ENCODE measurements around the gene DNAJB6. TPM values are rescaled to one million over a fixed set of nuclear protein-coding genes. Genes with fewer than 3 reads are reported as not detected.

The DNAJB6 gene
- total and polyA plus RNA-seq, 5 donors from 2014 or later: 115 to 250 (median 121) TPM

DNA sequence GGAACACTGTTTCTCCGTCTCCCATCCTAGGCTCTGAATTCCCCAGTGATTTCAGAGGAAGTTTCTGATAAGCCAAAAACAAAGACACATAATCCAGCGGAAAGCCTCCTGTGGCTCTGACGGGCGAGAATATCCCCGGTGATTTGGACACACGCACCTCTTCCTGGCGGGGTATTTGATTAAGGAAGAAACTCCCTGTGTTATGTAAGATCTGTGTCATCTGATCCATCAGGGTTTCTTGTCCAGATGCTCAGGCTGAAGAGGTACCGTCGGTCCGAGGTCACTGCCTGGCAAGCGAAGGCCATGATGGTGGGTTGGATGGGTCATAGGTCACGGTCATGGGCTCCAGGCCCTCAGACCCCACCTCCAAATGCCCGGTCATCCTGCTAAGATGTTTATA is 39.6 kb upstream of the DNAJB6 start:
- Mint-ChIP-seq H3K4me3 (no peak overlapping the region), H3K36me3 (no peaks in the 10 kb centered on the region), H3K27ac (peak overlapping the region in 1 of 3 donors; percentile 53), H3K27me3 (peaks cover 4% of the 10 kb centered on the region), H3K9me3 (no peaks in the 10 kb centered on the region), H3K4me1 (peaks cover 8 to 23% (median 10%) of the 10 kb centered on the region in 4 donors)
- H3K27ac ChIP-seq (ENCODE audit: insufficient read depth, low read length, poor library complexity, severe bottlenecking): no peak overlapping the region
- H3K4me1 ChIP-seq (ENCODE audit: control insufficient read depth, insufficient read depth, low read length, poor library complexity, severe bottlenecking): peaks cover 8% of the 10 kb centered on the region
- H3K36me3 ChIP-seq (ENCODE audit: control insufficient read depth, insufficient read depth, low read length): no peaks in the 10 kb centered on the region
- ATAC-seq (ENCODE audit: low read depth in 2 of 2) (no peak), DNase-seq (no peak)
- no peaks in the 10 kb centered on the region for H3K9me3 ChIP-seq (ENCODE audit: control insufficient read depth in 2 of 2, low read length in 2 of 2)
- no peak overlapping the region for H3K4me3 ChIP-seq (ENCODE audit: low read depth, low read length)
- no peaks in the 10 kb centered on the region for H3K27me3 ChIP-seq (ENCODE audit: control insufficient read depth, insufficient read depth, low read length)

DNA sequence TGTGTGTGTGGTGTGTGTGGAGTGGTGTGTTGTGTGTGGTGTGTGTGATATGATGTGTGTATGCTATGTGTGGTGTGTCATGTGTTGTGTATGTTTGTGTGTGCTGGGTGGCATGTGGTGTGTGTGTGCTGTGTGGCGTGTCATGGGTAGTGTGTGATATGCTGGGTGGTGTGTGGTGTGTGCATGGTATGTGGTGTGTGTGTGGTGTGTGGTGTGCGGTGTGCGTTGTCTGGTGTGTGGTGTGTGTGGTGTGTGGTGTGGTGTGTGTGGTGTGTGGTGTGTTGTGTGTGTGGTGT is 37.5 kb upstream of the DNAJB6 start:
- H3K27me3 ChIP-seq (ENCODE audit: control insufficient read depth, insufficient read depth, low read length): no peaks in the 10 kb centered on the region
- H3K9me3 Mint-ChIP-seq: no peaks in the 10 kb centered on the region
- no peak overlapping the region for H3K27ac ChIP-seq (ENCODE audit: insufficient read depth, low read length, poor library complexity, severe bottlenecking)
- no peak overlapping the region for H3K4me3 ChIP-seq (ENCODE audit: low read depth, low read length)
- H3K4me1 ChIP-seq (ENCODE audit: control insufficient read depth, insufficient read depth, low read length, poor library complexity, severe bottlenecking): peaks cover 14% of the 10 kb centered on the region
- H3K36me3 Mint-ChIP-seq: no peaks in the 10 kb centered on the region
- H3K27me3 Mint-ChIP-seq: peaks cover 4% of the 10 kb centered on the region
- no peak for ATAC-seq (ENCODE audit: low read depth in 2 of 2)
- DNase-seq: no peak
- peak overlapping the region in 1 of 4 donors; percentile 54 for H3K4me3 Mint-ChIP-seq
- no peaks in the 10 kb centered on the region for H3K36me3 ChIP-seq (ENCODE audit: control insufficient read depth, insufficient read depth, low read length)
- peak overlapping the region; percentile 74 to 93 (median 92) for H3K27ac Mint-ChIP-seq
- no peaks in the 10 kb centered on the region for H3K9me3 ChIP-seq (ENCODE audit: control insufficient read depth in 2 of 2, low read length in 2 of 2)
- H3K4me1 Mint-ChIP-seq: peaks cover 10 to 37% (median 19%) of the 10 kb centered on the region in 4 donors

DNA sequence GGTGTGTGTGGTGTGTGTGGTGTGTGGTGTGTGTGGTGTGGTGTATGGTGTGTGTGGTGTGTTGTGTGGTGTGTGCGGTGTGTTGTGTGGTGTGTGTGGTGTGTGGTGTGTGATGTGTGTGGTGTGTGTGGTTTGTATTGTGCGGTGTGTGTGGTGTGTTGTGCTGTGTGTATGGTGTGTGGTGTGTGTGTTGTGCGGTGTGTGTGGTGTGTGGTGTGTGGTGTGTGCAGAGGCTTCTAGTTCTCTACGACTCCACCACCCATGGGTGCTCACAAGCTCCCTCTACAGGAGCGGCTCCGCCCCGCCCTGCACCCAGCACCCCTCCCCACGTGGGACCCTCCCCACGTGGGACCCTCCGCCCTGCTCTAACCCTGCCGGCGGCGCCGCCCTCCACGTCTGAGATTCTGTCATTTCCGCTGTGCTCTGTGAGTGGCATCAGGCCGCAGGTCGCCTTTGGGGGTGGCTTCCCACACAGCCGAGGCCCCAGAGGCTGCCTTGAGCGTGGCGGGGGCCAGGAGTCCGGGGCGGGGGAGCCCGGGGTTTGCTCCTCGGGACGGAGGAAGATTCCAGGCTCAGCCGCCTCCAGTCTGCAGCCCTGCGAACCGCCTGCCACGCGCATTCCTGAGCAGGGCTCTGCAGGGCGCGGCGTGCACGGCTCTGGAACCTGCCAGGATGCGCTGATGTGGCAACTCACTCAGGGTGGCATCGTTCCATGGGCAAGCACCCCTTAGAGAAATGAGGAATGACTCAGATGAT is 37.0 kb upstream of the DNAJB6 start:
- Histone ChIP-seq H3K9me3 (ENCODE audit: control insufficient read depth in 2 of 2, low read length in 2 of 2) (no peaks in the 10 kb centered on the region), H3K27ac (ENCODE audit: insufficient read depth, low read length, poor library complexity, severe bottlenecking) (no peak overlapping the region), H3K4me3 (ENCODE audit: low read depth, low read length) (no peak overlapping the region), H3K36me3 (ENCODE audit: control insufficient read depth, insufficient read depth, low read length) (no peaks in the 10 kb centered on the region), H3K27me3 (ENCODE audit: control insufficient read depth, insufficient read depth, low read length) (no peaks in the 10 kb centered on the region), H3K4me1 (ENCODE audit: control insufficient read depth, insufficient read depth, low read length, poor library complexity, severe bottlenecking) (peaks cover 14% of the 10 kb centered on the region)
- no peak for ATAC-seq (ENCODE audit: low read depth in 2 of 2)
- H3K9me3 Mint-ChIP-seq: no peaks in the 10 kb centered on the region
- peaks cover 10 to 37% (median 19%) of the 10 kb centered on the region in 4 donors for H3K4me1 Mint-ChIP-seq
- peak overlapping the region; percentile 74 to 93 (median 92) for H3K27ac Mint-ChIP-seq
- peaks cover 4% of the 10 kb centered on the region for H3K27me3 Mint-ChIP-seq
- no peaks in the 10 kb centered on the region for H3K36me3 Mint-ChIP-seq
- H3K4me3 Mint-ChIP-seq: no peak overlapping the region
- DNase-seq: peak; percentile 19 to 35 (median 26)

DNA sequence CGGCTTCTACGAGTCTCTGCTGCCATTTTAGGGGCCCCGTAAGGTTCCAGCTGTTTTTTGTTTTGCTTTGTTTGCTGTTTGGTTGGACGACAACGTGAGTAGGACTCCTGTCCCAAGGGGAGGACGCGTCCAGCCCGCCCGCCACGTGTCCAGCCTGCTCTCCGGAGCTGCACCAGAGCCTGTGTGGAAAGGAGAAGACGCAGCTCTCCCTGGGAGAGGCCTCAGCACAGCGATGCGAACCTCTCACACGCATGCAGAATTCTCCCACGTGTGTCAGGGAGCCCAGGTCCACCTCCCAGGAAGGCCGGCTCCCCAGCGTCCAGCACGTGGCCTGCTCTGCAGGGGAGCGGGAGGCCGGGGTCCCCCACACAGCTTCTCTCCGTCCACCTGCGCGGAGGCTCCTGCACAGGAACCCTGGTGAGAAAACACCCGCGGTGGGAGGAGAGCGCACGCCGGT is 36.4 kb upstream of the DNAJB6 start:
- H3K4me3 ChIP-seq (ENCODE audit: low read depth, low read length): no peak overlapping the region
- peaks cover 10 to 37% (median 19%) of the 10 kb centered on the region in 4 donors for H3K4me1 Mint-ChIP-seq
- H3K4me1 ChIP-seq (ENCODE audit: control insufficient read depth, insufficient read depth, low read length, poor library complexity, severe bottlenecking): peaks cover 14% of the 10 kb centered on the region
- H3K9me3 Mint-ChIP-seq: no peaks in the 10 kb centered on the region
- no peak for DNase-seq
- no peaks in the 10 kb centered on the region for H3K36me3 ChIP-seq (ENCODE audit: control insufficient read depth, insufficient read depth, low read length)
- no peak for ATAC-seq (ENCODE audit: low read depth in 2 of 2)
- no peaks in the 10 kb centered on the region for H3K9me3 ChIP-seq (ENCODE audit: control insufficient read depth in 2 of 2, low read length in 2 of 2)
- peaks cover 4% of the 10 kb centered on the region for H3K27me3 Mint-ChIP-seq
- H3K27ac ChIP-seq (ENCODE audit: insufficient read depth, low read length, poor library complexity, severe bottlenecking): no peak overlapping the region
- H3K36me3 Mint-ChIP-seq: no peaks in the 10 kb centered on the region
- no peak overlapping the region for H3K27ac Mint-ChIP-seq
- H3K4me3 Mint-ChIP-seq: peak overlapping the region in 1 of 4 donors; percentile 32
- H3K27me3 ChIP-seq (ENCODE audit: control insufficient read depth, insufficient read depth, low read length): no peaks in the 10 kb centered on the region

DNA sequence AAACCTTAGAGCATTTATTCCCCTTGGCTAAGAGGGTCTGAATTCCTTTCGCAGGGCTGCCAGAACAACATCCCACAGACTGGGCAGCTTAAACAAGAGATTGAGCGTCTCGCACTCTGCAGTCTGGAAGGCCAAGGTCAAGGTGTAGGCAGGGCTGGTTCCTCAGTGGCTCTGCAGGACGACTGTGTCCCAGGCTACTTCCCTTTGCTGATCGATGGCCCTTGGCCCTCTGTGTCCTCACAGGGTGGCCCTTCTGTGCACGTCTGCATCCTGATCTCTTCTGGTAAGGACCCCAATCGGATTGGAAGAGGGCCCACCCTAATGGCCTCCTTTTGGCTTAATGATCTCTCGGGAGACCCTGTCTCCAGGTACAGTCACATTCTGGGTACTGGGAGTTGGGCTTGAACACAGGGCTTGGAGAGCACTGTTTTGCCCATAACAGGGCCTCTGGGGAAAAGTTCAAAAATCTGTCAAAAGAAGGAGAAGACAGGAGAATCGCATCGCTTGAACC is 35.1 kb upstream of the DNAJB6 start:
- no peaks in the 10 kb centered on the region for H3K9me3 Mint-ChIP-seq
- no peak for ATAC-seq (ENCODE audit: low read depth in 2 of 2)
- peak overlapping the region; percentile 34 to 84 (median 75) for H3K4me3 Mint-ChIP-seq
- H3K4me3 ChIP-seq (ENCODE audit: low read depth, low read length): peak overlapping the region; percentile 65
- no peaks in the 10 kb centered on the region for H3K9me3 ChIP-seq (ENCODE audit: control insufficient read depth in 2 of 2, low read length in 2 of 2)
- H3K36me3 Mint-ChIP-seq: no peaks in the 10 kb centered on the region
- no peaks in the 10 kb centered on the region for H3K36me3 ChIP-seq (ENCODE audit: control insufficient read depth, insufficient read depth, low read length)
- peaks cover 14% of the 10 kb centered on the region for H3K4me1 ChIP-seq (ENCODE audit: control insufficient read depth, insufficient read depth, low read length, poor library complexity, severe bottlenecking)
- DNase-seq: no peak
- H3K27ac ChIP-seq (ENCODE audit: insufficient read depth, low read length, poor library complexity, severe bottlenecking): peak overlapping the region; percentile 85
- peaks cover 4% of the 10 kb centered on the region for H3K27me3 Mint-ChIP-seq
- H3K27ac Mint-ChIP-seq: peak overlapping the region; percentile 92 to 96 (median 95)
- H3K4me1 Mint-ChIP-seq: peaks cover 10 to 39% (median 20%) of the 10 kb centered on the region in 4 donors
- H3K27me3 ChIP-seq (ENCODE audit: control insufficient read depth, insufficient read depth, low read length): no peaks in the 10 kb centered on the region

DNA sequence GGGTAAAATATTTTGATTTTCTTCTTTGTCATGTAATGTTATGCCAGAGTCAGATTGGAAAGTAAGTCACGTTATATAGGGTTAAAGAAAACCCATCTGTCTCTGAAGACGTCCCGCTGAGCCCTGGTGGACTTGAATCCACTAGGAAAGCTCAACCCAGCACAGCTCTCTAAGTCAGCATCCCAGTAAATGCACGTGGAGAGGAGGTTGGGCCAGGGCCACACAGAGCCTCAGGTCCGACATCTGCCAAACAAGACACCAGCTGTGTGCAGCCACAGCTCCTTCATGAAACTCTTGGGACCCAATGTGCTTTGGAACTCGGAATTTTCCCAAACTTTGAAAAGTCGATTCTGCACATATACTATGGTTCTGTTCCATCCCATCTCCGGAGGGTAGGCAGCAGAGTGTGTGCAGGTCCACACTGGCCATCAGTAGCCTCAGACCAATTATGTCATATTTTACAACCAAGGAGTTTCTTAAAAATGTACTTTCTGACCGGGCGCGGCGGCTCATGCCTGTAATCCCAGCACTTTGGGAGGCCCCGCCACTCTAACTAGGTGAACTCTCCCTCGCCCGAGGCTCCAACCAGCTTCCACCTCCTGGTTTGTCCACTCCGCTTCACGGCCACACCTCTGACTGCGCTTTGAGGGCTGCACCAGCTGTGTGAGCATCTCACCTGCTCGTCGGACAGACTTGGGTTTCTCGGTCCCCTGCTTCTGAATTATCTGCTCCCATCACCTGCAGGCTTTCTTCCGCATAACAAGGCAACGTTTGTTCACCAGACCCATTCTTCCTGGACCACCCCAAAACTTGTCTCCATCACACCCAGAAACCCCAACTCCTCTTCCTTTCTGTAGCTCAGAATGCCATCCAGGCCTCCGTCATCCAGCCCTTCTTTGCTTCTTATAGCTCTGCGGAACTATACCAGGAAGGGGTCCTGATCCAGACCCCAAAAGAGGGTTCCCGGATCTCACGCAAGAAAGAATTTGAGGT is 29.7 kb upstream of the DNAJB6 start:
- H3K27ac Mint-ChIP-seq: peak overlapping the region in 1 of 3 donors; percentile 25
- no peak for ATAC-seq (ENCODE audit: low read depth in 2 of 2)
- H3K27me3 Mint-ChIP-seq: peaks cover 9% of the 10 kb centered on the region

DNA sequence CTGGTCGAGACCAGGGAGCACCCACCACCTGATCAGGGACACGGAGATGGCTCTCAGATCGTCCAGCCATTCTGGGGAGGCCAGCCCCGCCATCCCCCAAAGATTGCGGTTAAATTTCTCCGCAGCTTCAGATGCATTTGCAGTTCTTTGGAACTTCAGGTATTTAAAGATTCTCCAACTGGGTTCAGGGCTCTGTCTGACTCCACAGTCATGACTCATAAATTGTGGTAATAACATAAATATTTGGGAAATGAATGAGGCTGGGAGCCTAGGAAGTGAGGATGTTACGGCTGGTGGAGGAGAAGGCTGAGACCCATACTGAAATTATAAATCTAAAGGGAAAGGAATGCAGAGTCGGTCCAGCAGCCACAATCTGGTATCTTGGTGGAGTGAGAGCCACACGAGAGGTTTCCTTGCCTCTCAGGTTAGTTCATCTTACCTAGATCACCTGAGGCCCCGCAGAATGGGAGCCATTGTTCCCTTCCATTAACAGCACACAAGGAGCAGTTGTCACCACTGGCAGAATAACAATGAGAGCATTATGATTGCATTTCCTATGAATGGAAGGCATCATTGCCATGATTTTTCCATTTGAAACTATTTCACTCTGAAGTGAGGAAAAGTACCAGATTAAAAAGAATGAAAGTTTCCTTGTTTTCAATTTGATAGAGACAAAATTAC is 26.7 kb upstream of the DNAJB6 start:
- DNase-seq (no peak), ATAC-seq (ENCODE audit: low read depth in 2 of 2) (no peak)
- Mint-ChIP-seq H3K9me3 (no peaks in the 10 kb centered on the region), H3K4me1 (peaks cover 0 to 15% (median 4%) of the 10 kb centered on the region in 4 donors), H3K36me3 (no peaks in the 10 kb centered on the region), H3K27me3 (peaks cover 9% of the 10 kb centered on the region), H3K4me3 (no peak overlapping the region), H3K27ac (peak overlapping the region in 2 of 3 donors; percentile 7 to 59)
- H3K27me3 ChIP-seq (ENCODE audit: control insufficient read depth, insufficient read depth, low read length): no peaks in the 10 kb centered on the region
- no peaks in the 10 kb centered on the region for H3K36me3 ChIP-seq (ENCODE audit: control insufficient read depth, insufficient read depth, low read length)
- no peak overlapping the region for H3K4me3 ChIP-seq (ENCODE audit: low read depth, low read length)
- no peaks in the 10 kb centered on the region for H3K9me3 ChIP-seq (ENCODE audit: control insufficient read depth in 2 of 2, low read length in 2 of 2)
- no peak overlapping the region for H3K27ac ChIP-seq (ENCODE audit: insufficient read depth, low read length, poor library complexity, severe bottlenecking)
- peaks cover 3% of the 10 kb centered on the region for H3K4me1 ChIP-seq (ENCODE audit: control insufficient read depth, insufficient read depth, low read length, poor library complexity, severe bottlenecking)

More for the DNA sequence above, 29.7 kb upstream of the DNAJB6 start:
- no peaks in the 10 kb centered on the region for H3K36me3 ChIP-seq (ENCODE audit: control insufficient read depth, insufficient read depth, low read length)
- peaks cover 3 to 27% (median 14%) of the 10 kb centered on the region in 4 donors for H3K4me1 Mint-ChIP-seq
- no peak overlapping the region for H3K27ac ChIP-seq (ENCODE audit: insufficient read depth, low read length, poor library complexity, severe bottlenecking)
- no peaks in the 10 kb centered on the region for H3K27me3 ChIP-seq (ENCODE audit: control insufficient read depth, insufficient read depth, low read length)
- no peak for DNase-seq
- H3K36me3 Mint-ChIP-seq: no peaks in the 10 kb centered on the region
- H3K4me3 Mint-ChIP-seq: peak overlapping the region in 1 of 4 donors; percentile 74
- H3K4me1 ChIP-seq (ENCODE audit: control insufficient read depth, insufficient read depth, low read length, poor library complexity, severe bottlenecking): peaks cover 9% of the 10 kb centered on the region
- no peak overlapping the region for H3K4me3 ChIP-seq (ENCODE audit: low read depth, low read length)
- H3K9me3 ChIP-seq (ENCODE audit: control insufficient read depth in 2 of 2, low read length in 2 of 2): no peaks in the 10 kb centered on the region
- H3K9me3 Mint-ChIP-seq: no peaks in the 10 kb centered on the region
